KMS-11 (cell line): Measurements from ENCODE around the gene AXDND1.
"Not testable (repeated sequence)": the region's sequence is repeated elsewhere in the genome, so short reads cannot be mapped to it uniquely, and the experiment has no call there.

Experiments used
- H2AFZ ChIP-seq: fragments of 200-600 bp; sonication (generic); 2 replicates; pipeline ENCODE4 v1.6.1; 2016; ENCODE audit warnings: antibody characterized with exemption, mixed run types, low read depth
- H3K27ac ChIP-seq: fragments of 200-600 bp; sonication (generic); 2 replicates; pipeline ENCODE4 v1.6.1; 2016; ENCODE audit warnings: mild to moderate bottlenecking, mixed run types
- H3K27me3 ChIP-seq: fragments of 200-600 bp; sonication (generic); 2 replicates; pipeline ENCODE4 v1.6.1; 2017; ENCODE audit warnings: mild to moderate bottlenecking, low read depth, mixed run types, moderate library complexity; ENCODE audit not compliant: insufficient read depth
- H3K36me3 ChIP-seq: fragments of 200-600 bp; sonication (generic); 2 replicates; pipeline ENCODE4 v1.6.1; 2017; ENCODE audit warnings: mild to moderate bottlenecking, mixed run types; ENCODE audit not compliant: insufficient read depth
- H3K4me1 ChIP-seq: fragments of 200-600 bp; sonication (generic); 2 replicates; pipeline ENCODE4 v1.6.1; 2016; ENCODE audit warnings: mild to moderate bottlenecking, low read depth, mixed run types; ENCODE audit not compliant: poor library complexity, severe bottlenecking
- H3K4me2 ChIP-seq: fragments of 200-600 bp; sonication (generic); 2 replicates; pipeline ENCODE4 v1.7.0; 2016; ENCODE audit warnings: mild to moderate bottlenecking, mixed run types
- H3K4me3 ChIP-seq: fragments of 200-600 bp; sonication (generic); IDR thresholded peaks from 2 replicates; pipeline ENCODE4 v1.6.1; 2017; ENCODE audit warnings: low read depth, low read length, mixed read lengths; ENCODE audit not compliant: insufficient read depth
- H3K79me2 ChIP-seq: fragments of 200-600 bp; sonication (generic); 2 replicates; pipeline ENCODE4 v1.6.1; 2016; ENCODE audit warnings: low read depth, mixed run types; ENCODE audit not compliant: insufficient read depth
- H3K9ac ChIP-seq: fragments of 200-600 bp; sonication (generic); 2 replicates; pipeline ENCODE4 v1.6.1; 2016; ENCODE audit warnings: mild to moderate bottlenecking, mixed run types
- H4K20me1 ChIP-seq: fragments of 200-600 bp; sonication (generic); 2 replicates; pipeline ENCODE4 v1.6.1; 2016; ENCODE audit warnings: mild to moderate bottlenecking, mixed run types; ENCODE audit not compliant: insufficient read depth
- CTCF ChIP-seq: fragments of 200-600 bp; sonication (generic); conservative IDR thresholded peaks from 2 replicates; pipeline ENCODE4 v1.6.1; 2017; ENCODE audit warnings: low read depth, mild to moderate bottlenecking, antibody characterized with exemption, low read length, moderate library complexity, mixed read lengths

The AXDND1 gene

GRCh38 chr1:179516976-179517705 lies 151.4 kb downstream of the AXDND1 start:
- no peaks in the 10 kb centered on the region for H3K4me1 ChIP-seq
- H3K4me3 ChIP-seq = no peak overlapping the region
- no peak overlapping the region for H2AFZ ChIP-seq
- no peaks in the 10 kb centered on the region for H3K79me2 ChIP-seq
- H3K27me3 ChIP-seq = no peaks in the 10 kb centered on the region
- no peaks in the 10 kb centered on the region for H4K20me1 ChIP-seq
- TF ChIP-seq CTCF = no peak
- no peak overlapping the region for H3K9ac ChIP-seq
- H3K27ac ChIP-seq = no peak overlapping the region
- H3K36me3 ChIP-seq = no peaks in the 10 kb centered on the region
- no peak overlapping the region for H3K4me2 ChIP-seq

DNA sequence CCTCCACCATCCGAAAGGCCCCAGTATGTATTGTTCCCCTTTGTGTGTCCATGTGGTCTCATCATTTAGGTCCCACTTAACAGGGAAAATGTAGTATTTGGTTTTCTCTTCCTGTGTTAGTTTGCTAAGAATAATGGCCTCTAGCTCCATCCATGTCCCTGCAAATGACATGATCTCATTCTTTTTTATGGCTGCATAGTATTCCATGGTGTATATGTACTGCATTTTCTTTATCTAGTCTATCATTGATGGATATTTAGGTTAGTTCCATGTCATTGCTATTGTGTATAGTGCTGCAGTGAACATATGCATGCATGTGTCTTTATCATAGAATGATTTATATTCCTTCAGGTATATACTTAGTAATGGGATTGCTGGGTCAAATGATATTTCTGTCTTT lies 152.8 kb downstream of the AXDND1 start:
- H3K27ac ChIP-seq, H3K79me2 ChIP-seq, H2AFZ ChIP-seq, H3K4me2 ChIP-seq, H3K27me3 ChIP-seq, H3K36me3 ChIP-seq, H3K4me1 ChIP-seq, H3K4me3 ChIP-seq, H4K20me1 ChIP-seq, H3K9ac ChIP-seq: not testable (repeated sequence)

DNA sequence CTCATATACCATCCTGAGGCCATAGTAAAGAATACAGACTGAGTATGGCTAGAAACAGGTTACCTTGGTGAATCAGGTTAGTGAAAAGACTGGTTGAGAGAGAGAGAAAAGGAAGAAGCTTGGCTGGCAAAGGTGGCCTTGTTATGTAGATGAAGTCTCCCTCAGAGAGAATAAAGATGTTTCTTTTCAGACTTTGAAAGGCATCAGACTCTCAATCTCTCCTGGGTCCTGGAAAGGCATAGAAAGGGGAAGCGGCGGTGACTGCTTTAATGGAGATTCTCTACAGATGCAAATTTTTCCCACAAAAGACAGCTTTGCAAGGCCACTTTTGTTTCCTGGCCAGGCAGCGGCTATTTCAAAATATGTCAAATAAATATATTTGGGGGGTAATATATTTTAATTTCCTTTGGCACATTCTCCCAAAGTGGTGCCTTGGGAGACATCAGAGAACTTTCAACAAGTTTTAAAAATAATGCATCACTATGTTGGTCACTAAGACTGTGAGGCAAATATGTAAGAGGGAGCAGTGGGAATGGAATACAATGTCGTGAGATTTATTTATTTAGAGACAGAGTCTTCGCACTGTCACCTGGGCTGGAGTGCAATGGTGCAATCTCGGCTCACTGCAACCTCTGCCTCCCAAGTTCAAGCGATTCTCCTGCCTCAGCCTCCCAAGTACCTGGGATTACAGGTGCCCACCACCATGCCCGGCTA lies 163.9 kb downstream of the AXDND1 start:
- TF ChIP-seq CTCF = no peak
- no peaks in the 10 kb centered on the region for H3K4me1 ChIP-seq
- no peaks in the 10 kb centered on the region for H3K79me2 ChIP-seq
- no peak overlapping the region for H3K9ac ChIP-seq
- no peak overlapping the region for H2AFZ ChIP-seq
- no peaks in the 10 kb centered on the region for H3K36me3 ChIP-seq
- H3K4me3 ChIP-seq = no peak overlapping the region
- no peak overlapping the region for H3K4me2 ChIP-seq
- H3K27ac ChIP-seq = no peak overlapping the region
- no peaks in the 10 kb centered on the region for H4K20me1 ChIP-seq
- no peaks in the 10 kb centered on the region for H3K27me3 ChIP-seq

DNA sequence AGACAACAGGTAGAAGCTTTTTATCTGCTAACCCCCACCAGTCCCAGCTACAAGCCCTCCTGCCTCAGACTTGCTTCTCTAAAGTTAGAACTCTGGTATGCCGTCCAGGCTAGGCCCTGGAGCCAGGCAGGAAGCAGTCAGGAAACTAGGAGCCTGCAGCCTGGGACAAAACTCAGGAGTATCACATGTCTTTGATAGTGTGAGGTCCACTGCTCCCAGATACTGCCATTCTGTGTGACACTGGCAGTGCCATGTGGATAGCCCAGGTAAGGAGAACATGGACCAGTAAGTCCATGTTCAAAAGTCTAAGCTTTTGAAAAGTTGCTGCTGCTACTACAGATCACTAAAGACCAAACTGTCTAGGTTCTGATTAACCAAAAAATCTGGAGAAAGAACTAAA lies 164.6 kb downstream of the AXDND1 start:
- Histone ChIP-seq H3K4me3 (no peak overlapping the region), H3K4me1 (no peaks in the 10 kb centered on the region), H2AFZ (no peak overlapping the region), H3K27ac (no peak overlapping the region), H4K20me1 (no peaks in the 10 kb centered on the region), H3K36me3 (no peaks in the 10 kb centered on the region), H3K9ac (no peak overlapping the region), H3K27me3 (no peaks in the 10 kb centered on the region), H3K79me2 (no peaks in the 10 kb centered on the region), H3K4me2 (no peak overlapping the region)
- no peak for TF ChIP-seq CTCF

GRCh38 chr1:179541774-179542173 lies 176.0 kb downstream of the AXDND1 start:
- no peak overlapping the region for H2AFZ ChIP-seq
- no peaks in the 10 kb centered on the region for H3K27me3 ChIP-seq
- no peaks in the 10 kb centered on the region for H3K79me2 ChIP-seq
- H3K4me2 ChIP-seq = no peak overlapping the region
- H3K9ac ChIP-seq = no peak overlapping the region
- TF ChIP-seq CTCF = no peak
- H3K4me1 ChIP-seq = no peaks in the 10 kb centered on the region
- H4K20me1 ChIP-seq = no peaks in the 10 kb centered on the region
- H3K27ac ChIP-seq = no peak overlapping the region
- no peaks in the 10 kb centered on the region for H3K36me3 ChIP-seq
- H3K4me3 ChIP-seq = no peak overlapping the region
